C4-2B (cell line): ENCODE measurements around the gene ABL2.
A peak's percentile ranks its signal among the peaks of the same experiment; 100 is the strongest.

Experiments
- H3K27ac ChIP-seq: fragments of 450-650 bp; 2 replicates; pipeline ENCODE4 v1.5.1; 2017
- CTCF ChIP-seq: fragments of 450-650 bp; conservative IDR thresholded peaks from 2 replicates; pipeline ENCODE4 v1.5.1; 2017; ENCODE audit warnings: mild to moderate bottlenecking
- ZFX ChIP-seq: fragments of 450-650 bp; IDR thresholded peaks from 2 replicates; pipeline ENCODE4 v1.6.1; 2017

ABL2 gene

GRCh38 chr1:179115181-179115580 lies 114.3 kb downstream of the ABL2 start:
- TF ChIP-seq ZFX (no peak), CTCF (no peak)
- H3K27ac ChIP-seq: no peak overlapping the region

- TF ChIP-seq ZFX (no peak), CTCF (no peak)
Measured at GRCh38 chr1:179108644-179109043, 120.8 kb downstream of the ABL2 start.

GRCh38 chr1:179107706-179108629 lies 121.5 kb downstream of the ABL2 start:
- TF ChIP-seq ZFX (no peak), CTCF (no peak)
- H3K27ac ChIP-seq: no peak overlapping the region

More at GRCh38 chr1:179108644-179109043, 120.8 kb downstream of the ABL2 start:
- H3K27ac ChIP-seq: no peak overlapping the region

- peak; percentile 75 for TF ChIP-seq CTCF
- no peak for TF ChIP-seq ZFX
- no peak overlapping the region for H3K27ac ChIP-seq
Measured at GRCh38 chr1:179105393-179105792, 124.1 kb downstream of the ABL2 start.

- TF ChIP-seq ZFX (no peak), CTCF (no peak)
- H3K27ac ChIP-seq: no peak overlapping the region
Measured at GRCh38 chr1:179104611-179105250, 124.7 kb downstream of the ABL2 start.

GRCh38 chr1:179103999-179104398 lies 125.5 kb downstream of the ABL2 start:
- TF ChIP-seq ZFX (no peak), CTCF (no peak)
- no peak overlapping the region for H3K27ac ChIP-seq

GRCh38 chr1:179101566-179101965 lies 127.9 kb downstream of the ABL2 start:
- no peak overlapping the region for H3K27ac ChIP-seq
- TF ChIP-seq CTCF (no peak), ZFX (no peak)
